ENCODE measurements around the gene ST7L. TPM values are rescaled to one million over a fixed set of nuclear protein-coding genes. Genes with fewer than 3 reads are reported as not detected.

The ST7L gene
- total and polyA plus RNA-seq, 10 of the 15 experiments (the other 5 are each of a cell fraction or from before 2014, with no cell fraction given): 3.6 to 13.7 (median 8.9) TPM

DNA sequence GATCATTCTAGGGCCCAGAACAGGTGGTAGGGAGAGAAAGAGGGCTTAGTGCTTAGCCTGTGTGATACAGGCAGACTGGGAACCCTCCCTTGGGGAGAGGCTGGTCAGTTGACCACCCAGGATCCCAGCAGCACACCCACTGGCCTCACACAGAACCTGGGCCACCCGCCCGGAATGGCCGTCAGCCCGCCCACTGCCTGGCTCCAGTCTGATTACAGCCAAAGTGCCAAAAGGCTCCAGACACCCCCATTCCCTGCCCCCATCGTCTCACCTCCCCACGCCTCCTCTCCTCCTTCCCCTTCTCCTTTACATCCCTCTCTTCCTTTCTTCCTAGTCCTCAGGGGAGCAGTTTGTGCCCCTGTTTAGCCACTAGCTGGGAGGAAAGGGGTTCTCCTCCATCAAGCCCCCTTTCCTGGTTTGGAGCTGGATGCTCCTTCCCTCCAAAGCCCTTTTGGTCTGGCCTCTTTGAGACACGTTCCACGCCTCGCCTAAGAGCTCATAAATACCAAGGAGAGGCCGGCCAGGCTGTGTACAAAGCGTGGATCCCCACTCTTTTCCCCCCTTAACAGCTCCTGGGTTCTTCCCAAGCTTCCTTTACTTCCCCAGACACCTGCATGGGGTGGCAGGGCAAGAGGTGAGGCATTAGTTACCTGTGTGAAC is 114.8 kb downstream of the ST7L start:
- Histone ChIP-seq H3K4me1 (ENCODE audit: control insufficient read depth, insufficient read depth, low read length) (peaks cover 8% of the 10 kb centered on the region; the same call in 1 of the 2 replicates), H3K4me3 (no peak overlapping the region), H3K79me2 (ENCODE audit: control insufficient read depth, insufficient read depth, low read length) (no peaks in the 10 kb centered on the region), H3K4me2 (ENCODE audit: control insufficient read depth, insufficient read depth) (no peak overlapping the region), H2AFZ (ENCODE audit: control insufficient read depth, low read depth, low read length) (no peak overlapping the region), H3K36me3 (ENCODE audit: control insufficient read depth in 2 of 2, insufficient read depth in 2 of 2, low read length in 1 of 2) (no peaks in the 10 kb centered on the region), H3K9ac (ENCODE audit: control insufficient read depth, insufficient read depth, low read length) (no peak overlapping the region), H3K9me3 (replicated peaks; ENCODE audit: control insufficient read depth, insufficient read depth, low read length) (no peaks in the 10 kb centered on the region), H4K20me1 (ENCODE audit: control insufficient read depth, insufficient read depth) (no peaks in the 10 kb centered on the region), H3K27me3 (replicated peaks in 1 of 2; ENCODE audit: control insufficient read depth in 2 of 2, insufficient read depth in 2 of 2, low read length in 1 of 2) (peaks cover 3 to 10% of the 10 kb centered on the region in 2 experiments; a peak in 3 of 4 replicates), H3K27ac (ENCODE audit: control insufficient read depth, insufficient read depth) (no peak overlapping the region)
- RAD21 ChIA-PET (ENCODE audit: unreplicated experiment): interaction anchor here (1.3 to 2.6 kb wide), 2 partner anchors 110 to 113 kb away, joined by 3 to 7 read pairs; no protein-coding TSS in a partner anchor
- CTCF ChIA-PET: interaction anchor here (0.6 to 2.1 kb wide), 5 partner anchors 110 to 1151 kb away, joined by 3 to 8 read pairs (median 4); no protein-coding TSS in a partner anchor
- no peak for TF ChIP-seq ZNF687 (IDR thresholded peaks at IDR 0.05)
- no peak for DNase-seq (ENCODE audit: low read depth, low spot score)
- POLR2A ChIA-PET: no interaction called here
- no TSS peak for BruUV-seq (replicated peaks)
- ATAC-seq: no peak
- in situ Hi-C loops (cut with MboI) (loop anchor here (5.0 kb wide), 1 partner anchor 203 kb away; the partner anchor contains the start of gene RHOC), intact Hi-C loops (cut with micrococcal nuclease; ENCODE audit: unreplicated experiment) (no loop called here)
- 37% methylated on average over 7 of the region's 11 CpGs for WGBS (ENCODE audit: insufficient coverage, insufficient replicate concordance, low lambda C conversion rate, missing lambda C conversion rate)
- SMC1A ChIA-PET (ENCODE audit: uncharacterized antibody, unreplicated experiment): interaction anchor here (0.8 to 1.1 kb wide), 2 partner anchors 18 to 113 kb away, joined by 3 to 5 read pairs; no protein-coding TSS in a partner anchor
- no peak for FAIRE-seq

Data from GM12878 (cell line).